ENCODE results near the gene KCTD14. TPM values are rescaled to one million over a fixed set of nuclear protein-coding genes. Genes with fewer than 3 reads are reported as not detected.
"Not testable (repeated sequence)": the region's sequence is repeated elsewhere in the genome, so short reads cannot be mapped to it uniquely, and the experiment has no call there.

Gene KCTD14
- total RNA-seq, 2 donors from 2014 or later = 0.34 TPM; not detected in 1

- Mint-ChIP-seq H3K27me3 (ENCODE audit: low read depth) (no peaks in the 10 kb centered on the region), H3K9me3 (no peaks in the 10 kb centered on the region), H3K27ac (no peak overlapping the region), H3K4me3 (no peak overlapping the region), H3K36me3 (ENCODE audit: insufficient read depth in 2 of 2) (peaks cover 0 to 4% of the 10 kb centered on the region in 2 donors), H3K4me1 (ENCODE audit: low read depth) (no peaks in the 10 kb centered on the region)
- DNase-seq = no peak
- ATAC-seq (replicated peaks in 1 of 2) = no peak
These were observed 37.5 kb upstream of the KCTD14 start for GRCh38 chr11:78060533-78060932.

GRCh38 chr11:78059749-78060328, 36.8 kb upstream of the KCTD14 start:
- H3K36me3 Mint-ChIP-seq (ENCODE audit: insufficient read depth in 2 of 2); DNase-seq; H3K4me3 Mint-ChIP-seq; H3K27ac Mint-ChIP-seq; H3K4me1 Mint-ChIP-seq (ENCODE audit: low read depth); ATAC-seq (replicated peaks in 1 of 2); H3K27me3 Mint-ChIP-seq (ENCODE audit: low read depth); H3K9me3 Mint-ChIP-seq: not testable (repeated sequence)

GRCh38 chr11:78057462-78058055, 34.5 kb upstream of the KCTD14 start:
- DNase-seq = no peak
- Mint-ChIP-seq H3K4me1 (ENCODE audit: low read depth) (no peaks in the 10 kb centered on the region), H3K36me3 (ENCODE audit: insufficient read depth in 2 of 2) (no peaks in the 10 kb centered on the region), H3K9me3 (no peaks in the 10 kb centered on the region), H3K4me3 (no peak overlapping the region), H3K27me3 (ENCODE audit: low read depth) (no peaks in the 10 kb centered on the region), H3K27ac (no peak overlapping the region)
- ATAC-seq (replicated peaks in 1 of 2) = no peak

GRCh38 chr11:78056093-78056492, 33.0 kb upstream of the KCTD14 start:
- DNase-seq (no peak), ATAC-seq (replicated peaks in 1 of 2) (no peak)
- no peak overlapping the region for H3K4me3 Mint-ChIP-seq
- no peaks in the 10 kb centered on the region for H3K27me3 Mint-ChIP-seq (ENCODE audit: low read depth)
- peaks cover 2% of the 10 kb centered on the region for H3K4me1 Mint-ChIP-seq (ENCODE audit: low read depth)
- no peaks in the 10 kb centered on the region for H3K9me3 Mint-ChIP-seq
- no peaks in the 10 kb centered on the region for H3K36me3 Mint-ChIP-seq (ENCODE audit: insufficient read depth in 2 of 2)
- H3K27ac Mint-ChIP-seq = no peak overlapping the region

GRCh38 chr11:78054971-78055370, 31.9 kb upstream of the KCTD14 start:
- no peaks in the 10 kb centered on the region for H3K9me3 Mint-ChIP-seq
- H3K4me3 Mint-ChIP-seq = no peak overlapping the region
- peaks cover 5% of the 10 kb centered on the region for H3K4me1 Mint-ChIP-seq (ENCODE audit: low read depth)
- no peaks in the 10 kb centered on the region for H3K27me3 Mint-ChIP-seq (ENCODE audit: low read depth)
- no peak overlapping the region for H3K27ac Mint-ChIP-seq
- no peak for DNase-seq
- no peaks in the 10 kb centered on the region for H3K36me3 Mint-ChIP-seq (ENCODE audit: insufficient read depth in 2 of 2)
- ATAC-seq (replicated peaks in 1 of 2) = no peak

DNA sequence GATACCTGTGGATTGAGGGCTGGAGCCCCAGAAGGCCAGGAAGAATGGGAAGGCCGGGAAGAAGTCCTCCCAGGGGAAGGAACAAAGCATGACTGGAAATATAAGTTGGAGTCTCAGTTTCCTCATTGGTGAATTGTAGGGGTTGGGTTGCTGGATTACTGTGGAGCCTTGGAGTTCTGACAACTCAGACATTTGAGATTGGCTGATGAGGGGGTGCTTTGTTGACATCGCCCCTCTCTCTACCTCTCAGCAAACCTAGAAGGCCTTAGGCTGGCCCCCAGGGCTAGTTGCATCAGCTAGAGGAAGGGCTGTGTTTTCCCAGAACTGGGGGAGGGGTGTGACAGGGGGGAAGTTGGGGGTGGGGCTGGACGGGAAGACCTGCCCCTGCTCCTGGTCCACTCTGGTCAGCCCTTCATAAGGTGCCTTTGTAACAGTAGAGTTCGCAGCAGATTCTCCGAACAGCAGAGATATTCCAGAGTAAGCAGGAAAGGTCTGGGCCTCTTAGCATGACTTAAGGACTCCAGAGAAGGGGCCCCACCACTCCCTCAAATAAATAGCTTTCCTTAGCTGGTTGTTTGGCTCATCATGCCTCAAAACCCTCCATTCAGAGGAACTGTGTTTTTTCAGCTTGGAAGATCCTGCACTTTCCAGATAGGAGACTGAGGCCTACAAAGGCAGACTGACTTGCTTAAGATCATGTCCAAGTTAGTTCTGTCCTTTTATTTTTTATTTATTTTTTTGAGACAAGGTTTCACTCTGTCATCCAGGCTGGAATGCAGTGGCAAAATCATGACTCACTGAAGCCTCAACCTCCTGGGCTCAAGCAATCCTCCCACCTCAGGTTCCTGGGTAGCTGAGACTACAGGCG, 28.1 kb upstream of the KCTD14 start:
- Mint-ChIP-seq H3K4me3 (no peak overlapping the region), H3K9me3 (no peaks in the 10 kb centered on the region), H3K36me3 (ENCODE audit: insufficient read depth in 2 of 2) (no peaks in the 10 kb centered on the region), H3K27ac (peak overlapping the region; percentile 82), H3K4me1 (ENCODE audit: low read depth) (peaks cover 9% of the 10 kb centered on the region), H3K27me3 (ENCODE audit: low read depth) (no peaks in the 10 kb centered on the region)
- ATAC-seq (replicated peaks in 1 of 2) (no peak), DNase-seq (no peak)

GRCh38 chr11:78049348-78049747, 26.3 kb upstream of the KCTD14 start:
- no peaks in the 10 kb centered on the region for H3K36me3 Mint-ChIP-seq (ENCODE audit: insufficient read depth in 2 of 2)
- peaks cover 15% of the 10 kb centered on the region for H3K4me1 Mint-ChIP-seq (ENCODE audit: low read depth)
- no peak for ATAC-seq (replicated peaks in 1 of 2)
- no peak overlapping the region for H3K27ac Mint-ChIP-seq
- H3K9me3 Mint-ChIP-seq = no peaks in the 10 kb centered on the region
- DNase-seq = no peak
- H3K27me3 Mint-ChIP-seq (ENCODE audit: low read depth) = no peaks in the 10 kb centered on the region
- no peak overlapping the region for H3K4me3 Mint-ChIP-seq

DNA sequence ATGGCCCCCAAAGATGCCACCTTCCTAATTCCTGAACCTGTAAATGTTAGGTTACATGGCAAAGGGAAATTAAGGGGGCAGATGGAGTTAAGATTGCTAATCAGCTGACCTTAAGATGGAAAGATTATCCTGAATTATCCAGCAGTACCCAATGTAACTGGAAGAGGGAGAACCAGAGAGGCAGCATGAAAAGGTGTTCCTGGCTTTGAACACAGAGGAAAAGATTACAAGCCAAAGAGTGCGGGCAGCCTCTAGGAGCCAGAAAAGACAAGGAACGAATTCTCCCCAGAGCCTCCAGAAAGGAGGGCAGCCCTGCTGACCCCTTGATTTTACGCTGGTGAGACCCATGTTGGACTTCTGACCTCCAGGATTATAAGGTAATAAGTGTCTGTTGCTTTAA, 25.5 kb upstream of the KCTD14 start:
- H3K27me3 Mint-ChIP-seq (ENCODE audit: low read depth) = no peaks in the 10 kb centered on the region

GRCh38 chr11:78046486-78046854, 23.4 kb upstream of the KCTD14 start:
- Mint-ChIP-seq H3K4me1 (ENCODE audit: low read depth) (peaks cover 15% of the 10 kb centered on the region), H3K27ac (no peak overlapping the region), H3K36me3 (ENCODE audit: insufficient read depth in 2 of 2) (no peaks in the 10 kb centered on the region), H3K27me3 (ENCODE audit: low read depth) (no peaks in the 10 kb centered on the region), H3K9me3 (no peaks in the 10 kb centered on the region), H3K4me3 (no peak overlapping the region)
- peak; percentile 11 to 23 for ATAC-seq (replicated peaks in 1 of 2)
- DNase-seq = no peak

More for the DNA sequence above, 25.5 kb upstream of the KCTD14 start:
- Mint-ChIP-seq H3K27ac (no peak overlapping the region), H3K4me3 (no peak overlapping the region), H3K36me3 (ENCODE audit: insufficient read depth in 2 of 2) (no peaks in the 10 kb centered on the region), H3K9me3 (no peaks in the 10 kb centered on the region), H3K4me1 (ENCODE audit: low read depth) (peaks cover 15% of the 10 kb centered on the region)
- ATAC-seq (replicated peaks in 1 of 2) (no peak), DNase-seq (no peak)

- no peaks in the 10 kb centered on the region for H3K36me3 Mint-ChIP-seq (ENCODE audit: insufficient read depth in 2 of 2)
- H3K9me3 Mint-ChIP-seq = no peaks in the 10 kb centered on the region
- H3K4me1 Mint-ChIP-seq (ENCODE audit: low read depth) = peaks cover 14% of the 10 kb centered on the region
- H3K4me3 Mint-ChIP-seq = peak overlapping the region; percentile 70 to 76
- ATAC-seq (replicated peaks in 1 of 2) (peak; percentile 92 to 93), DNase-seq (peak; percentile 81 to 89)
- no peak overlapping the region for H3K27ac Mint-ChIP-seq
- H3K27me3 Mint-ChIP-seq (ENCODE audit: low read depth) = no peaks in the 10 kb centered on the region
These were observed 22.9 kb upstream of the KCTD14 start for GRCh38 chr11:78045851-78046485.

GRCh38 chr11:78044706-78045105, 21.6 kb upstream of the KCTD14 start:
- Mint-ChIP-seq H3K4me3 (no peak overlapping the region), H3K36me3 (ENCODE audit: insufficient read depth in 2 of 2) (no peaks in the 10 kb centered on the region), H3K9me3 (no peaks in the 10 kb centered on the region), H3K27ac (no peak overlapping the region), H3K4me1 (ENCODE audit: low read depth) (peaks cover 24% of the 10 kb centered on the region), H3K27me3 (ENCODE audit: low read depth) (no peaks in the 10 kb centered on the region)
- no peak for DNase-seq
- no peak for ATAC-seq (replicated peaks in 1 of 2)

DNA sequence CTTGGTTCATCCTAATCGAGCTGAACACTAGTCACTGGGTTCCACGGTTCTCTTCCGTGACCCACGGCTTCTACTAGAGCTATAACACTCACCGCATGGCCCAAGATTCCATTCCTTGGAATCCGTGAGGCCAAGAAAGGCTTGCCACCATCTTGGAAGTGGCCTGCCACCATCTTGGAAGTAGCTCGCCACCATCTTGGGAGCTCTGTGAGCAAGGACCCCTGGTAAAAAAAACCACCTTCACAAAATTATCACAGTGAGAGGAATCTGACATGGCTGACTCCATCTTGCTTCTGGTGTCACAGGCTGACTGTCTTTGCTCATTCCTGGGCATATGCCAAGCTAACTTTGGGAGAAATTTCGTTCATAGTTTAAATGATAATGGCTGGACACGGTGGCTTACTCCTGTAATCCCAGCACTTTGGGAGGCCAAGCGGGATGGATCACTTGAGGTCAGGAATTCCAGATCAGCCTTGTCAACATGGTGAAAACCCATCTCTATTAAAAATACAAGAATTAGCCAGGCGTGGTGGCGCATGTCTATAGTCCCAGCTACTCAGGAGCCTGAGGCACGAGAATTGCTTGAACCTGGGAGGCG, 18.9 kb upstream of the KCTD14 start:
- H3K27me3 Mint-ChIP-seq (ENCODE audit: low read depth) = no peaks in the 10 kb centered on the region
- no peaks in the 10 kb centered on the region for H3K9me3 Mint-ChIP-seq
- H3K4me3 Mint-ChIP-seq = peak overlapping the region; percentile 3 to 23
- DNase-seq = no peak
- H3K27ac Mint-ChIP-seq = no peak overlapping the region
- no peak for ATAC-seq (replicated peaks in 1 of 2)
- H3K4me1 Mint-ChIP-seq (ENCODE audit: low read depth) = peaks cover 29% of the 10 kb centered on the region
- no peaks in the 10 kb centered on the region for H3K36me3 Mint-ChIP-seq (ENCODE audit: insufficient read depth in 2 of 2)

- DNase-seq; H3K27ac Mint-ChIP-seq; H3K36me3 Mint-ChIP-seq (ENCODE audit: insufficient read depth in 2 of 2); H3K27me3 Mint-ChIP-seq (ENCODE audit: low read depth); ATAC-seq (replicated peaks in 1 of 2); H3K9me3 Mint-ChIP-seq: not testable (repeated sequence)
- Mint-ChIP-seq H3K4me3 (peak overlapping the region; percentile 3 to 23), H3K4me1 (ENCODE audit: low read depth) (peaks cover 27% of the 10 kb centered on the region)
These were observed 18.3 kb upstream of the KCTD14 start for GRCh38 chr11:78041380-78041719.
